SU-DHL-6 (cell line): Measurements from ENCODE around the gene SEPTIN10.

ENCODE experiments used
- H2AFZ ChIP-seq: fragments of 200-600 bp; sonication (generic); 2 replicates; pipeline ENCODE4 v1.6.1; 2014; ENCODE audit warnings: low read depth, mild to moderate bottlenecking, moderate library complexity, mixed read lengths, antibody characterized with exemption, low read length; ENCODE audit not compliant: severe bottlenecking
- H3F3A ChIP-seq: fragments of 200-600 bp; shearing (Covaris generic); 2 replicates; pipeline ENCODE4 v1.6.0; 2016; ENCODE audit warnings: antibody characterized with exemption, mild to moderate bottlenecking; ENCODE audit not compliant: insufficient read depth
- H3K27ac ChIP-seq: fragments of 200-600 bp; sonication (generic); 2 replicates; pipeline ENCODE4 v1.5.1; 2016; ENCODE audit warnings: low read depth, mild to moderate bottlenecking, low read length, moderate library complexity, mixed read lengths
- H3K27me3 ChIP-seq: fragments of 200-600 bp; sonication (generic), shearing (Covaris generic); 2 replicates; pipeline ENCODE4 v1.6.0; 2014; ENCODE audit warnings: mild to moderate bottlenecking, low read length
- H3K36me3 ChIP-seq: fragments of 200-600 bp; sonication (generic); 2 replicates; pipeline ENCODE4 v1.6.1; 2014; ENCODE audit warnings: mild to moderate bottlenecking, low read length, mixed read lengths
- H3K4me2 ChIP-seq: fragments of 300-600, 200-600 bp; shearing (Covaris generic), sonication (generic); 2 replicates; pipeline ENCODE4 v1.6.0; 2014; ENCODE audit warnings: low read length, low read depth, mild to moderate bottlenecking; ENCODE audit not compliant: poor library complexity, severe bottlenecking
- H3K4me3 ChIP-seq: fragments of 200-600 bp; sonication (generic); 2 replicates; pipeline ENCODE4 v1.5.1; 2014; ENCODE audit warnings: antibody characterized with exemption, low read length, mild to moderate bottlenecking, mixed read lengths; ENCODE audit not compliant: insufficient read depth, poor library complexity, severe bottlenecking
- H3K79me2 ChIP-seq: fragments of 200-600 bp; sonication (generic); 2 replicates; pipeline ENCODE4 v1.6.1; 2014; ENCODE audit warnings: mild to moderate bottlenecking, low read length, moderate library complexity; ENCODE audit not compliant: insufficient read depth
- H3K9ac ChIP-seq: fragments of 200-600 bp; sonication (generic); 2 replicates; pipeline ENCODE4 v1.7.0; 2014; ENCODE audit warnings: mild to moderate bottlenecking, low read length
- H3K9me2 ChIP-seq: fragments of 200-600 bp; sonication (generic); replicated peaks from 2 replicates; pipeline ENCODE4 v1.6.1; 2014; ENCODE audit warnings: low read length; ENCODE audit not compliant: insufficient read depth
- H3K9me3 ChIP-seq: fragments of 200-600 bp; sonication (generic); 2 replicates; pipeline ENCODE4 v1.6.1; 2014; ENCODE audit warnings: low read length, mixed read lengths; ENCODE audit not compliant: insufficient read depth
- H4K20me1 ChIP-seq: fragments of 200-600 bp; sonication (generic); 2 replicates; pipeline ENCODE4 v1.6.1; 2014; ENCODE audit warnings: low read depth, mild to moderate bottlenecking, antibody characterized with exemption, low read length, moderate library complexity, mixed read lengths
- EZH2phosphoT487 ChIP-seq: fragments of 200-600 bp; sonication (generic), shearing (Covaris generic); conservative IDR thresholded peaks from 2 replicates; pipeline ENCODE4 v1.6.1; 2018; ENCODE audit warnings: mild to moderate bottlenecking, antibody characterized with exemption, low read length, moderate library complexity, mixed read lengths
- TF ChIP-seq, protein P1 (sequence below): fragments of 200-600 bp; sonication (generic); IDR thresholded peaks from one replicate; pipeline ENCODE4 v1.5.1; 2017; ENCODE audit warnings: antibody characterized with exemption, mild to moderate bottlenecking, low read length, moderate library complexity; ENCODE audit not compliant: insufficient read depth, poor library complexity, severe bottlenecking

SEPTIN10 gene

GRCh38 chr2:109513749-109514588 is 99.8 kb downstream of the SEPTIN10 start:
- no peaks in the 10 kb centered on the region for H3K79me2 ChIP-seq
- H3K27me3 ChIP-seq: no peaks in the 10 kb centered on the region
- H4K20me1 ChIP-seq: no peaks in the 10 kb centered on the region
- no peak overlapping the region for H3K9ac ChIP-seq
- H3K4me3 ChIP-seq: no peak overlapping the region
- H3K36me3 ChIP-seq: no peaks in the 10 kb centered on the region
- no peaks in the 10 kb centered on the region for H3K9me2 ChIP-seq
- H3F3A ChIP-seq: no peaks in the 10 kb centered on the region
- no peaks in the 10 kb centered on the region for H3K9me3 ChIP-seq
- no peak overlapping the region for H3K27ac ChIP-seq
- no peak for TF ChIP-seq EZH2phosphoT487
- TF ChIP-seq, protein P1, sequence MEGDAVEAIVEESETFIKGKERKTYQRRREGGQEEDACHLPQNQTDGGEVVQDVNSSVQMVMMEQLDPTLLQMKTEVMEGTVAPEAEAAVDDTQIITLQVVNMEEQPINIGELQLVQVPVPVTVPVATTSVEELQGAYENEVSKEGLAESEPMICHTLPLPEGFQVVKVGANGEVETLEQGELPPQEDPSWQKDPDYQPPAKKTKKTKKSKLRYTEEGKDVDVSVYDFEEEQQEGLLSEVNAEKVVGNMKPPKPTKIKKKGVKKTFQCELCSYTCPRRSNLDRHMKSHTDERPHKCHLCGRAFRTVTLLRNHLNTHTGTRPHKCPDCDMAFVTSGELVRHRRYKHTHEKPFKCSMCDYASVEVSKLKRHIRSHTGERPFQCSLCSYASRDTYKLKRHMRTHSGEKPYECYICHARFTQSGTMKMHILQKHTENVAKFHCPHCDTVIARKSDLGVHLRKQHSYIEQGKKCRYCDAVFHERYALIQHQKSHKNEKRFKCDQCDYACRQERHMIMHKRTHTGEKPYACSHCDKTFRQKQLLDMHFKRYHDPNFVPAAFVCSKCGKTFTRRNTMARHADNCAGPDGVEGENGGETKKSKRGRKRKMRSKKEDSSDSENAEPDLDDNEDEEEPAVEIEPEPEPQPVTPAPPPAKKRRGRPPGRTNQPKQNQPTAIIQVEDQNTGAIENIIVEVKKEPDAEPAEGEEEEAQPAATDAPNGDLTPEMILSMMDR: no peak
- H2AFZ ChIP-seq: no peak overlapping the region
- no peak overlapping the region for H3K4me2 ChIP-seq

- Histone ChIP-seq H3K27ac (no peak overlapping the region), H2AFZ (no peak overlapping the region), H3K79me2 (no peaks in the 10 kb centered on the region), H4K20me1 (no peaks in the 10 kb centered on the region), H3K9ac (no peak overlapping the region), H3K4me3 (no peak overlapping the region), H3K9me3 (no peaks in the 10 kb centered on the region), H3F3A (no peaks in the 10 kb centered on the region), H3K9me2 (no peaks in the 10 kb centered on the region), H3K4me2 (no peak overlapping the region), H3K27me3 (no peaks in the 10 kb centered on the region), H3K36me3 (no peaks in the 10 kb centered on the region)
- TF ChIP-seq EZH2phosphoT487: no peak
- TF ChIP-seq, protein P1: no peak
Measured at GRCh38 chr2:109513230-109513629, 100.5 kb downstream of the SEPTIN10 start.

- TF ChIP-seq EZH2phosphoT487: no peak
- TF ChIP-seq, protein P1: no peak
Measured at GRCh38 chr2:109512076-109512475, 101.7 kb downstream of the SEPTIN10 start.

More at GRCh38 chr2:109512076-109512475, 101.7 kb downstream of the SEPTIN10 start:
- no peaks in the 10 kb centered on the region for H3K9me3 ChIP-seq
- no peak overlapping the region for H3K4me2 ChIP-seq
- H3K79me2 ChIP-seq: no peaks in the 10 kb centered on the region
- H3K27me3 ChIP-seq: no peaks in the 10 kb centered on the region
- H3K9ac ChIP-seq: no peak overlapping the region
- H3K36me3 ChIP-seq: no peaks in the 10 kb centered on the region
- no peak overlapping the region for H2AFZ ChIP-seq
- H3K9me2 ChIP-seq: no peaks in the 10 kb centered on the region
- H3K27ac ChIP-seq: no peak overlapping the region
- no peak overlapping the region for H3K4me3 ChIP-seq
- H4K20me1 ChIP-seq: no peaks in the 10 kb centered on the region
- H3F3A ChIP-seq: no peaks in the 10 kb centered on the region
